Mesothelial cell of epicardium (in vitro differentiated cells): ENCODE measurements around the gene SFSWAP. TPM values are rescaled to one million over a fixed set of nuclear protein-coding genes. Genes with fewer than 3 reads are reported as not detected.

Experiments used
- DNase-seq, 2 experiments: peaks; one replicate each; pipeline ENCODE4 v3.0.0; 2021; ENCODE audit warnings: low spot score in 2 of 2; ENCODE audit not compliant: unreplicated experiment in 2 of 2
- H3K27ac Mint-ChIP-seq: 2 replicates; pipeline ENCODE4 v1.8.0; 2021; ENCODE audit warnings: mixed read lengths
- H3K27me3 Mint-ChIP-seq: 2 replicates; pipeline ENCODE4 v1.8.0; 2021; ENCODE audit warnings: low read depth, mixed read lengths
- H3K36me3 Mint-ChIP-seq: 2 replicates; pipeline ENCODE4 v1.8.0; 2021; ENCODE audit warnings: mixed read lengths
- H3K4me1 Mint-ChIP-seq: 2 replicates; pipeline ENCODE4 v1.8.0; 2021; ENCODE audit warnings: mixed read lengths
- H3K4me3 Mint-ChIP-seq: 2 replicates; pipeline ENCODE4 v1.8.0; 2021; ENCODE audit warnings: mild to moderate bottlenecking, moderate library complexity, mixed read lengths
- H3K9me3 Mint-ChIP-seq: 2 replicates; pipeline ENCODE4 v1.8.0; 2021; ENCODE audit warnings: mixed read lengths
- total RNA-seq: library from RNA; stranded (reverse); gene quantifications from 3 replicates; pipeline ENCODE4 v1.2.1, GENCODE V29; 2021
- TF ChIP-seq, protein P1 (sequence below): fragments of 200-600 bp; sonication (generic); IDR thresholded peaks from one replicate; pipeline ENCODE4 v1.5.0; 2021; ENCODE audit warnings: antibody characterized with exemption; ENCODE audit not compliant: unreplicated experiment

SFSWAP gene
- total RNA-seq, 1 donor from 2014 or later = 73.0 TPM

DNA sequence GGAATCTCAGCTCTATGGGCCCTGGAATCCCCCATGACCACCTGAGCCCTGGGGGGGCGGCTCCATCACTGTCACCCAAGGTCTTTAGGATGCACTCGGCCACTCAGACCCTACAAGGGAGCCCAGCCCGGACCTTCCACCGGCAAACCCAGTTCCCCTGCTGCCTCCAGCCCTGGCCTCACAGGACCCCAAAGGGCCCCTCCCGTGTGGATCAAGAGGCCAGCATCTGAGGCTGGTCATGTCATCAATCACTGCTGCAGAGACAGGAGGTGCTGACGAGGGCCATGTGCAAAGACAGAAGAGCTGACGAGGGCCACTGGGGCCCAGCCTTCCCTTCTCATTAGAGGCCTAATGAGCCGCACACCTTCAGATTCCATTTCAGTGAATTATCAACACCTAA is 39.0 kb upstream of the SFSWAP start:
- H3K27ac Mint-ChIP-seq = no peak overlapping the region
- H3K27me3 Mint-ChIP-seq = peaks cover 68% of the 10 kb centered on the region
- H3K4me1 Mint-ChIP-seq = no peaks in the 10 kb centered on the region
- DNase-seq = no peak
- H3K36me3 Mint-ChIP-seq = no peaks in the 10 kb centered on the region
- peaks cover 4% of the 10 kb centered on the region for H3K9me3 Mint-ChIP-seq
- H3K4me3 Mint-ChIP-seq = no peak overlapping the region
- TF ChIP-seq, protein P1, sequence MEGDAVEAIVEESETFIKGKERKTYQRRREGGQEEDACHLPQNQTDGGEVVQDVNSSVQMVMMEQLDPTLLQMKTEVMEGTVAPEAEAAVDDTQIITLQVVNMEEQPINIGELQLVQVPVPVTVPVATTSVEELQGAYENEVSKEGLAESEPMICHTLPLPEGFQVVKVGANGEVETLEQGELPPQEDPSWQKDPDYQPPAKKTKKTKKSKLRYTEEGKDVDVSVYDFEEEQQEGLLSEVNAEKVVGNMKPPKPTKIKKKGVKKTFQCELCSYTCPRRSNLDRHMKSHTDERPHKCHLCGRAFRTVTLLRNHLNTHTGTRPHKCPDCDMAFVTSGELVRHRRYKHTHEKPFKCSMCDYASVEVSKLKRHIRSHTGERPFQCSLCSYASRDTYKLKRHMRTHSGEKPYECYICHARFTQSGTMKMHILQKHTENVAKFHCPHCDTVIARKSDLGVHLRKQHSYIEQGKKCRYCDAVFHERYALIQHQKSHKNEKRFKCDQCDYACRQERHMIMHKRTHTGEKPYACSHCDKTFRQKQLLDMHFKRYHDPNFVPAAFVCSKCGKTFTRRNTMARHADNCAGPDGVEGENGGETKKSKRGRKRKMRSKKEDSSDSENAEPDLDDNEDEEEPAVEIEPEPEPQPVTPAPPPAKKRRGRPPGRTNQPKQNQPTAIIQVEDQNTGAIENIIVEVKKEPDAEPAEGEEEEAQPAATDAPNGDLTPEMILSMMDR = no peak

DNA sequence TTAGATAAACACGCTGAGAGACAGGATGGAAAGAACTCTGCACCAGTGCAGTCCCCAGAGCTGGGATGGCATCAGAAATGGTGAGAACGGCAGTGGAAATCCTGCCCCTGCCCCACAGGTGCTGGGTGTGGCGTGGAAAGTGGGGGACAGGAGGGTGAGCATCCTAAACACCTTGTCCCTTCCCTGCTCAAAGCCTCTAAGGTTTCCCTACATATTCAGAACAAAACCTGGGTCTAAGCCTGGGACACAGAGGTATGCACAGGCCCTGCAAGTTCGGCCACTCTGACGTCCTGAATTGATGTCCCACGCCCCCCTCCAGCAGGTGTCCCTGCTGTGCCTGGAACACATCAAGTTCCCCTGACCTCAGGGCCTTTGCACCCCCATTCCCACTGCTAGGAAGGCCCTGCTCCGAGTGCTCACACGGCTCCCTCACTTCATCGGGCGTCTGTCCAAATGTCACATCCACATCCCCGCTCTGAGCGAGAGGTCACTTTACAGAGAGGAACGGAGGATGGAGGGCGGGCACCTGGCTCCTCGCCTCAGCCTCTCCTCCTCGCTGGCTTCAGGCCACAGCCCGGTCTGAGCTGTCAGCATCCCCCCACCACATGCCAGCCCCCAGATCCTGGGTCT is 38.5 kb upstream of the SFSWAP start:
- Mint-ChIP-seq H3K36me3 (no peaks in the 10 kb centered on the region), H3K4me3 (no peak overlapping the region), H3K4me1 (no peaks in the 10 kb centered on the region), H3K9me3 (peaks cover 4% of the 10 kb centered on the region), H3K27ac (no peak overlapping the region), H3K27me3 (peaks cover 64% of the 10 kb centered on the region)
- TF ChIP-seq, protein P1 = no peak
- no peak for DNase-seq

GRCh38 chr12:131672941-131673887 is 37.7 kb upstream of the SFSWAP start:
- DNase-seq = no peak
- no peak overlapping the region for H3K4me3 Mint-ChIP-seq
- H3K9me3 Mint-ChIP-seq = peaks cover 4% of the 10 kb centered on the region
- peaks cover 62% of the 10 kb centered on the region for H3K27me3 Mint-ChIP-seq
- no peaks in the 10 kb centered on the region for H3K4me1 Mint-ChIP-seq
- TF ChIP-seq, protein P1 = no peak
- no peak overlapping the region for H3K27ac Mint-ChIP-seq
- H3K36me3 Mint-ChIP-seq = no peaks in the 10 kb centered on the region

GRCh38 chr12:131673888-131674257 is 37.0 kb upstream of the SFSWAP start:
- no peak overlapping the region for H3K27ac Mint-ChIP-seq
- H3K36me3 Mint-ChIP-seq = no peaks in the 10 kb centered on the region
- H3K4me1 Mint-ChIP-seq = no peaks in the 10 kb centered on the region
- no peak for DNase-seq
- peaks cover 4% of the 10 kb centered on the region for H3K9me3 Mint-ChIP-seq
- H3K4me3 Mint-ChIP-seq = no peak overlapping the region
- peaks cover 62% of the 10 kb centered on the region for H3K27me3 Mint-ChIP-seq
- TF ChIP-seq, protein P1 = no peak

DNA sequence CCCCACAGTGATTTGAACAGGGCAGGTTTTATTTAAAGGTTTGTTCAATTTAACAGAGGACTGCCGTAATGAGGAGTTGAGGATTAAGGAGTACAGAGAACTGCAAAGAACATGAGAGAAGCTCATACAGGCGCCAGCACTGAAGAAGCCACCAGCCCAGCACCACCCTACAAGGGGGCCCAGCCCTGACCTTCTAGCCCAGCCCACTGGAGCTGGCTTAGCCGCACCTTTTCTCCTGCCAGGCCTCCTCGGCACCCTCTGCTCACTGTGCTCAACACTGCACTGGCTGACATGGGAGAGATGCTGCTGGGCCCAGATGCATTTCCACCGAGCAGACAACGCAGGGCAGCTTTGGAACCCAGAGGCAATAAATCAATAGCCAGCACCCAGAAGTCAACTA is 36.5 kb upstream of the SFSWAP start:
- peaks cover 4% of the 10 kb centered on the region for H3K9me3 Mint-ChIP-seq
- H3K27ac Mint-ChIP-seq = no peak overlapping the region
- no peaks in the 10 kb centered on the region for H3K36me3 Mint-ChIP-seq
- H3K4me1 Mint-ChIP-seq = no peaks in the 10 kb centered on the region
- no peak overlapping the region for H3K4me3 Mint-ChIP-seq
- TF ChIP-seq, protein P1 = no peak
- no peak for DNase-seq
- peaks cover 59% of the 10 kb centered on the region for H3K27me3 Mint-ChIP-seq
